H1 (cell line): ENCODE data around the gene PPARA. TPM values are rescaled to one million over a fixed set of nuclear protein-coding genes. Genes with fewer than 3 reads are reported as not detected.

Experiments
- BCL11A ChIP-seq, 2 experiments: IDR thresholded peaks; one replicate each; pipeline ENCODE4 v1.6.1; 2011; ENCODE audit warnings: low read depth in 2 of 2, low read length in 2 of 2, mild to moderate bottlenecking in 2 of 2
- CBX5 ChIP-seq: fragments of 300-800, 300-1000 bp; sonication (generic); IDR thresholded peaks from 2 replicates; pipeline ENCODE4 v1.7.1; 2016; ENCODE audit warnings: antibody characterized with exemption, low read length, low read depth
- CHD1 ChIP-seq: IDR thresholded peaks from 2 replicates; pipeline ENCODE4 v1.6.1; 2012; ENCODE audit warnings: low read depth, low read length, improper control_type of control experiment
- EP300 ChIP-seq, 2 experiments: IDR thresholded peaks; 1 replicate in 1 of 2; 2 replicates in 1 of 2; pipeline ENCODE4 v1.6.1; 2011 to 2012; ENCODE audit warnings: low read depth in 2 of 2, low read length in 2 of 2, mild to moderate bottlenecking in 2 of 2, borderline replicate concordance in 1 of 2, inconsistent platforms in 1 of 2, moderate library complexity in 1 of 2
- EZH2 ChIP-seq: fragments of 200-600 bp; sonication (generic); IDR thresholded peaks from 2 replicates; pipeline ENCODE4 v1.7.1; 2012; ENCODE audit warnings: low read depth, mild to moderate bottlenecking, moderate library complexity, low read length, inconsistent platforms; ENCODE audit not compliant: severe bottlenecking
- GTF2F1 ChIP-seq: IDR thresholded peaks from 2 replicates; pipeline ENCODE4 v1.6.1; 2012; ENCODE audit warnings: low read depth, low read length, improper control_type of control experiment, borderline replicate concordance
- JUN ChIP-seq: IDR thresholded peaks from 2 replicates; pipeline ENCODE4 v1.6.1; 2011; ENCODE audit warnings: low read depth, mild to moderate bottlenecking, improper control_type of control experiment, low read length
- KDM5A ChIP-seq: fragments of 200-600 bp; IDR thresholded peaks from 2 replicates; pipeline ENCODE4 v1.7.1; 2012; ENCODE audit warnings: mild to moderate bottlenecking, low read length, inconsistent platforms, mixed read lengths
- MAFK ChIP-seq: IDR thresholded peaks from 2 replicates; pipeline ENCODE4 v1.6.1; 2012; ENCODE audit warnings: low read depth, mild to moderate bottlenecking, improper control_type of control experiment, low read length
- RFX5 ChIP-seq: IDR thresholded peaks from 2 replicates; pipeline ENCODE4 v1.6.1; 2011; ENCODE audit warnings: low read depth, low read length, improper control_type of control experiment, borderline replicate concordance
- RNF2 ChIP-seq: fragments of 200-900, 300-1000 bp; sonication (generic); IDR thresholded peaks from 2 replicates; pipeline ENCODE4 v1.7.1; 2016; ENCODE audit warnings: borderline replicate concordance, low read depth, mild to moderate bottlenecking, antibody characterized with exemption, low read length; ENCODE audit not compliant: poor library complexity, severe bottlenecking; ENCODE audit errors: missing control alignments
- RXRA ChIP-seq: IDR thresholded peaks from 2 replicates; pipeline ENCODE4 v1.6.1; 2011; ENCODE audit warnings: low read depth, mild to moderate bottlenecking, low read length, moderate library complexity; ENCODE audit not compliant: insufficient read depth
- SIN3A ChIP-seq, 2 experiments: IDR thresholded peaks in 1 of 2; conservative IDR thresholded peaks in 1 of 2; 2 replicates each; pipeline ENCODE4 v1.6.1; 2011 to 2012; ENCODE audit warnings: low read length in 2 of 2, improper control_type of control experiment in 1 of 2, low read depth in 1 of 2, mild to moderate bottlenecking in 1 of 2
- ZNF274 ChIP-seq: IDR thresholded peaks from 2 replicates; pipeline ENCODE4 v1.7.0; 2012; ENCODE audit warnings: low read length, borderline replicate concordance; ENCODE audit errors: extremely low read depth
- polyA plus RNA-seq, 7 experiments: library from polyadenylated mRNA; depleted of rRNA in 3 of 7; stranded (reverse) in 5 of 7; unstranded in 2 of 7; fragments of >200 nt in 5 of 7; fragments of 200-250 nt in 2 of 7; gene quantifications; 1 replicate in 5 of 7; 2 replicates in 1 of 7; 4 replicates in 1 of 7; pipeline versions ENCODE4 v1.2.1 to v1.2.3, GENCODE V29; 2011 to 2013; ENCODE audit warnings: missing spikeins in 2 of 7, mixed read lengths in 2 of 7
- total RNA-seq: library from RNA; stranded (reverse); fragmentation: NEBNext Ultra II Directional; extraction: Animal tissue kit (Norgen Biotek cat#: 25700); gene quantifications from 2 replicates; pipeline ENCODE4 v1.2.1, GENCODE V29; 2021
- TF ChIP-seq, protein P1 (sequence below): IDR thresholded peaks from 2 replicates; pipeline ENCODE4 v1.6.1; 2011; ENCODE audit warnings: low read depth, mild to moderate bottlenecking, low read length; ENCODE audit not compliant: insufficient read depth
- TF ChIP-seq, protein P2 (sequence below), 3 experiments: IDR thresholded peaks; 1 replicate in 2 of 3; 2 replicates in 1 of 3; pipeline versions ENCODE4 v1.5.1 to v1.6.1; 2011; ENCODE audit warnings: low read length in 3 of 3, mild to moderate bottlenecking in 3 of 3, inconsistent platforms in 2 of 3, low read depth in 1 of 3, moderate library complexity in 1 of 3; ENCODE audit not compliant: insufficient read depth in 1 of 3; ENCODE audit errors: control extremely low read depth in 1 of 3

The PPARA gene
- total and polyA plus RNA-seq, 2 of the 8 experiments (the other 6 are each of a cell fraction or from before 2014, with no cell fraction given), result 3.1 to 8.2 TPM

DNA sequence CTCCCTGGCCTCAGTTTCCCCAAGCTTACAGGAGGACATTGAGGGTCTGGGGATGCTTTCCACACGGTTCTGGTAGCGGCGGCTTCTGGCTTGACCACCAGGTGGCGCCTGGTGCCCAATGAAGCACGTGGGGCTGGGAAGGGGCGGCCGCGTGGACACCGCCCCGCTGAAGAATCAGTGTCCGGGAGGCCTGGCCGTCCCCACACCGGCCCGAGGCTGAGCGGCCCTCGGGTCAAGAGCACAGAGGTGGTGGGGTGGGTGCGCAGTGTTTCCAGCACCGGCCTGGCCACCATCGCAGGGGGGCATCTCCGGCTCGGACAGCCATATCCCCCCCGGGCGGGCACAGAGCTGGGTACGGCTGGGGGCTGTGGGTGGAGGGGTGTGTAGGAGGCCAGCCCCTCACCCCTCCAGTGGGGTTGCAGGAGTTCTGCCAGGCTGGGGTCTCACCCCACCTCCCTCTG is 27.8 kb upstream of the PPARA start (continued):
- no peak for TF ChIP-seq CHD1
- TF ChIP-seq JUN, result no peak
- 0 out of 4 replicates have a peak, but pooled peaks of 1 of the 2 experiments have one; percentile 25 for TF ChIP-seq SIN3A (conservative IDR thresholded peaks at IDR 0.05 in 1 of 2, IDR thresholded peaks at IDR 0.05 in 1 of 2; ENCODE audit: low read depth in 1 of 2, low read length in 2 of 2)
- no peak for TF ChIP-seq BCL11A (IDR thresholded peaks at IDR 0.05; ENCODE audit: low read depth in 2 of 2, low read length in 2 of 2)
- TF ChIP-seq KDM5A, result no peak
- no peak for TF ChIP-seq ZNF274
- TF ChIP-seq RNF2, result no peak
- TF ChIP-seq RXRA, result no peak
- no peak for TF ChIP-seq RFX5
- TF ChIP-seq GTF2F1, result no peak
- TF ChIP-seq EP300 (IDR thresholded peaks at IDR 0.05; ENCODE audit: borderline replicate concordance in 1 of 2, low read depth in 2 of 2, low read length in 2 of 2), result no peak
- TF ChIP-seq CBX5, result no peak
- TF ChIP-seq, protein P1, sequence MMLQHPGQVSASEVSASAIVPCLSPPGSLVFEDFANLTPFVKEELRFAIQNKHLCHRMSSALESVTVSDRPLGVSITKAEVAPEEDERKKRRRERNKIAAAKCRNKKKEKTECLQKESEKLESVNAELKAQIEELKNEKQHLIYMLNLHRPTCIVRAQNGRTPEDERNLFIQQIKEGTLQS, result peak; percentile 38; the same call in 1 of the 2 replicates
- no peak for TF ChIP-seq EZH2
- TF ChIP-seq, protein P2, sequence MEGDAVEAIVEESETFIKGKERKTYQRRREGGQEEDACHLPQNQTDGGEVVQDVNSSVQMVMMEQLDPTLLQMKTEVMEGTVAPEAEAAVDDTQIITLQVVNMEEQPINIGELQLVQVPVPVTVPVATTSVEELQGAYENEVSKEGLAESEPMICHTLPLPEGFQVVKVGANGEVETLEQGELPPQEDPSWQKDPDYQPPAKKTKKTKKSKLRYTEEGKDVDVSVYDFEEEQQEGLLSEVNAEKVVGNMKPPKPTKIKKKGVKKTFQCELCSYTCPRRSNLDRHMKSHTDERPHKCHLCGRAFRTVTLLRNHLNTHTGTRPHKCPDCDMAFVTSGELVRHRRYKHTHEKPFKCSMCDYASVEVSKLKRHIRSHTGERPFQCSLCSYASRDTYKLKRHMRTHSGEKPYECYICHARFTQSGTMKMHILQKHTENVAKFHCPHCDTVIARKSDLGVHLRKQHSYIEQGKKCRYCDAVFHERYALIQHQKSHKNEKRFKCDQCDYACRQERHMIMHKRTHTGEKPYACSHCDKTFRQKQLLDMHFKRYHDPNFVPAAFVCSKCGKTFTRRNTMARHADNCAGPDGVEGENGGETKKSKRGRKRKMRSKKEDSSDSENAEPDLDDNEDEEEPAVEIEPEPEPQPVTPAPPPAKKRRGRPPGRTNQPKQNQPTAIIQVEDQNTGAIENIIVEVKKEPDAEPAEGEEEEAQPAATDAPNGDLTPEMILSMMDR (IDR thresholded peaks at IDR 0.05; ENCODE audit: control extremely low read depth in 1 of 3, insufficient read depth in 1 of 3, low read depth in 1 of 3, low read length in 3 of 3), result peak; percentile 84 to 93 (median 86)
- TF ChIP-seq MAFK, result no peak
